ENCODE data around the gene RC3H1. TPM values are rescaled to one million over a fixed set of nuclear protein-coding genes. Genes with fewer than 3 reads are reported as not detected.
"Not testable (repeated sequence)": the region's sequence is repeated elsewhere in the genome, so short reads cannot be mapped to it uniquely, and the experiment has no call there.

The RC3H1 gene
- total and polyA plus RNA-seq, 7 donors = 2.9 to 39.1 (median 23.0) TPM

DNA sequence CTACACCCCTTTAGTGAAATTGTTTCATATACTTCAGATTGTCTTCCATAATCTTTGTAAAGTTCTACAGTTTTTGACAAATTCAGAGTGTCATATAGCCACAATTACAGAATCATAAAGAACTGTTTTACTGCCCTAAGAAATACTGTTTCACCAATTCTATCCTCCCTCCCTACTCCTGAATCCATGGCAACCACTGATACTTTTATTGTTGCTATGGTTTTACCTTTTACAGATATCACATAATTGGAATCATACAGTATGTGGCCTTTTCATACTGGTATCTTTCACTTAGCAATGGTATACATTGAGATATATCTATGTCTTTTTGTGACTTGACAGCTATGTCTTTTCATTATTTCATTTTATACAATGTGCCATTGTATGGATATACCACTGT lies 34.1 kb downstream of the RC3H1 start:
- Histone ChIP-seq H3K4me1 (no peaks in the 10 kb centered on the region), H3K9me3 (no peaks in the 10 kb centered on the region), H3K27ac (no peak overlapping the region), H3K27me3 (ENCODE audit: insufficient read depth in 3 of 3, low read length in 2 of 3) (no peaks in the 10 kb centered on the region), H3K4me3 (no peak overlapping the region), H3K36me3 (ENCODE audit: insufficient read depth in 1 of 2, low read depth in 1 of 2) (peaks cover 2 to 94% of the 10 kb centered on the region in 2 donors)
- ATAC-seq (no peak), DNase-seq (no peak)
- TF ChIP-seq, protein P1, sequence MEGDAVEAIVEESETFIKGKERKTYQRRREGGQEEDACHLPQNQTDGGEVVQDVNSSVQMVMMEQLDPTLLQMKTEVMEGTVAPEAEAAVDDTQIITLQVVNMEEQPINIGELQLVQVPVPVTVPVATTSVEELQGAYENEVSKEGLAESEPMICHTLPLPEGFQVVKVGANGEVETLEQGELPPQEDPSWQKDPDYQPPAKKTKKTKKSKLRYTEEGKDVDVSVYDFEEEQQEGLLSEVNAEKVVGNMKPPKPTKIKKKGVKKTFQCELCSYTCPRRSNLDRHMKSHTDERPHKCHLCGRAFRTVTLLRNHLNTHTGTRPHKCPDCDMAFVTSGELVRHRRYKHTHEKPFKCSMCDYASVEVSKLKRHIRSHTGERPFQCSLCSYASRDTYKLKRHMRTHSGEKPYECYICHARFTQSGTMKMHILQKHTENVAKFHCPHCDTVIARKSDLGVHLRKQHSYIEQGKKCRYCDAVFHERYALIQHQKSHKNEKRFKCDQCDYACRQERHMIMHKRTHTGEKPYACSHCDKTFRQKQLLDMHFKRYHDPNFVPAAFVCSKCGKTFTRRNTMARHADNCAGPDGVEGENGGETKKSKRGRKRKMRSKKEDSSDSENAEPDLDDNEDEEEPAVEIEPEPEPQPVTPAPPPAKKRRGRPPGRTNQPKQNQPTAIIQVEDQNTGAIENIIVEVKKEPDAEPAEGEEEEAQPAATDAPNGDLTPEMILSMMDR (IDR thresholded peaks at IDR 0.05) = no peak
- intact Hi-C loops (cut with DNase I) = no loop called here

DNA sequence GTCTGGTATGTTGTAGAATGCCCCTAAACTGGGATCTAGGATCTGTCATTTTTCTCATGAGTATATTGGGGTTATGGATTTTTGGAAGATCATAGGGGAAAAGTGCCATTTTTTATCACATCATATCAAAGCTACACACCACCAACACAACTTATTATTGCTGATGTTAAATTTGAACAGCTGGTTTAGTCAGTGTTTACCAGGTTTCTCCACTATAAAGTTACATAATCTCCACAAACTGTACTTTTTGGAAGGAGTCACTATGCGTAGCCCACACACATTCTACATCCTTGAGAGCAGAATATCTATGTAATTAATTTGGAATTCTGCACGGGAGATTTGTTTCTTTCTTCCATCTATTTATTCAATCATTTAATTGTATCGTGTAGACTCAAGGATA lies 35.2 kb downstream of the RC3H1 start:
- intact Hi-C loops (cut with DNase I) = no loop called here
- H3K4me3 ChIP-seq = no peak overlapping the region
- peaks cover 2 to 94% of the 10 kb centered on the region in 2 donors for H3K36me3 ChIP-seq (ENCODE audit: insufficient read depth in 1 of 2, low read depth in 1 of 2)
- TF ChIP-seq, protein P1 (IDR thresholded peaks at IDR 0.05) = no peak
- no peak overlapping the region for H3K27ac ChIP-seq
- H3K27me3 ChIP-seq (ENCODE audit: insufficient read depth in 3 of 3, low read length in 2 of 3) = no peaks in the 10 kb centered on the region
- DNase-seq (no peak), ATAC-seq (no peak)
- 95 to 97% (median 96%) methylated on average over 3 of the region's 3 CpGs for WGBS, 3 donors
- no peaks in the 10 kb centered on the region for H3K9me3 ChIP-seq
- no peaks in the 10 kb centered on the region for H3K4me1 ChIP-seq

DNA sequence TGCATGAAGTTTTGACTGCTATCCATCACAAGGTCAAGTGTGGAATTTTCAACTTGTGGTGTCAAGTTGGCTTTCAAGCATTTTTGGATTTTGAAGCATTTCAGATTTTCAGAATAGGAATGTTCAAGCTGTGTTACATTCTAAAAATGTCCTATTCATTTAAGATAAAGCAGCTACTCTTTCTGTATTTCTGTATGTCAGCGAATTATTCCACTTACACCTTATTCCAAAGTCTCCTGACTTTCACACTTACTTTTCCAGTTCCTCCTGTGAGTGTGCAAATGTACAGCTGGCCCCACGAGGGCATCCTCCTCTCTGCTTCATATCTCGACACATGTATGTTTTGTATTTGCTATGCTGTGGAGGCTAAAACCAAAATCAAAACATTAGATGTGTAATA lies 51.9 kb downstream of the RC3H1 start:
- TF ChIP-seq, protein P1 (IDR thresholded peaks at IDR 0.05) = no peak
- 84 to 86% (median 86%) methylated on average over 3 of the region's 3 CpGs for WGBS, 3 donors
- intact Hi-C loops (cut with DNase I) = loop anchor here in 1 of 2 donors (5.0 kb wide), 1 partner anchor 33 kb away; no protein-coding TSS in a partner anchor
- no peaks in the 10 kb centered on the region for H3K9me3 ChIP-seq
- no peaks in the 10 kb centered on the region for H3K4me1 ChIP-seq
- ATAC-seq (no peak), DNase-seq (no peak)
- H3K27ac ChIP-seq = no peak overlapping the region
- H3K27me3 ChIP-seq (ENCODE audit: insufficient read depth in 3 of 3, low read length in 2 of 3) = no peaks in the 10 kb centered on the region
- peaks cover 0 to 100% of the 10 kb centered on the region in 2 donors for H3K36me3 ChIP-seq (ENCODE audit: insufficient read depth in 1 of 2, low read depth in 1 of 2)
- no peak overlapping the region for H3K4me3 ChIP-seq

DNA sequence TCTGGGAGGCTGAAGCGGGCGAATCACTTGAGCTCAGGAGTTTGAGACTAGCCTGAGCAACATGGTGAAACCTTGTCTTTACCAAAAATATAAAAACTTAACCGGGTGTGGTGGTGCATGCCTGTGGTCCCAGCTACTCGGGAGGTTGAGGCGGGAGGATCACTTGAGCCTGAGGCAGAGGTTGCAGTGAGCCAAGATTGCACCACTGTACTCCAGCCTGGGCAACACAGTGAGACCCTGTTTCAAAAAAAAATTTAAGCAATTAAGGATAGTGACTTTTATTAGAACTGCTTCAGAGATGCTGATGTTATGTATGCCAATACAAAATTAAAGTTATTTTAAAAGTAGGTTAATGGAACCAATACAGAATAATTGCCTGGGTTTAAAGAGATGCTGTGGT lies 56.3 kb downstream of the RC3H1 start:
- H3K27ac ChIP-seq; H3K4me1 ChIP-seq; H3K27me3 ChIP-seq (ENCODE audit: insufficient read depth in 3 of 3, low read length in 2 of 3); H3K4me3 ChIP-seq; intact Hi-C loops (cut with DNase I); DNase-seq; H3K9me3 ChIP-seq: not testable (repeated sequence)
- WGBS, 3 donors = 89 to 94% (median 93%) methylated on average over 5 of the region's 5 CpGs
- peak in 1 of 4 donors; percentile 17 for ATAC-seq
- peaks cover 0 to 100% of the 10 kb centered on the region in 2 donors for H3K36me3 ChIP-seq (ENCODE audit: insufficient read depth in 1 of 2, low read depth in 1 of 2)

DNA sequence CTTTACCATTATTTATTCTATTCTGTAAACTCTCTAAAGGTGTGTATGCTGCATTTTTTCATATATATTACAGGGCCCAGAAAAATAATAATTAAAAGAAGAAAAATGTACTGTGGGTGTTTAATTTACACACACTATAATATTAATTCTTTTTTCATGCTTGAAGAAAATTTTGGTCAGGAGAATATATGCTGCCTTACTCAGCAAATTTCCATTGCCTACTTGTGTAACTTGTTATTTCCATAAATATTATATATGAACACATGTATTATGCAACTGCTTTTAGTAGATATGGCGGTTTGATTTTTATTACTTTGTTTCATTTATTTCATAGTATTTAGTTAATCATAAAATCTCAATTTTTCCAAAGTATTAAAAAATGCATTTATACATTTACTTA lies 58.7 kb downstream of the RC3H1 start:
- TF ChIP-seq, protein P1 (IDR thresholded peaks at IDR 0.05) = no peak
- WGBS, 3 donors = 98 to 100% (median 99%) methylated on average over 1 of the region's 1 CpG
- intact Hi-C loops (cut with DNase I) = loop anchor here in 1 of 2 donors (5.0 kb wide), 1 partner anchor 106 kb away; no protein-coding TSS in a partner anchor
- H3K27ac ChIP-seq = no peak overlapping the region
- ATAC-seq (no peak), DNase-seq (no peak)
- H3K9me3 ChIP-seq = no peaks in the 10 kb centered on the region
- no peaks in the 10 kb centered on the region for H3K4me1 ChIP-seq
- H3K4me3 ChIP-seq = no peak overlapping the region
- no peaks in the 10 kb centered on the region for H3K27me3 ChIP-seq (ENCODE audit: insufficient read depth in 3 of 3, low read length in 2 of 3)
- peaks cover 0 to 100% of the 10 kb centered on the region in 2 donors for H3K36me3 ChIP-seq (ENCODE audit: insufficient read depth in 1 of 2, low read depth in 1 of 2)
